Keratinocyte (primary cell): Measurements from ENCODE around the gene SLC7A6. TPM values are rescaled to one million over a fixed set of nuclear protein-coding genes. Genes with fewer than 3 reads are reported as not detected.

Source experiments
- DNase-seq: peaks from one replicate; pipeline ENCODE4 v3.0.0-alpha.2; 2011; ENCODE audit warnings: low read depth, missing footprints, low spot score
- FAIRE-seq: peaks from 2 replicates; lab custom pipeline; 2011; peaks lifted over from hg19 to GRCh38; lab: Jason Lieb, UNC
- H2AFZ ChIP-seq: 2 replicates; pipeline ENCODE4 v1.6.0; 2012; ENCODE audit warnings: low read length, control low read depth, inconsistent platforms; ENCODE audit not compliant: control insufficient read depth
- H3K27ac ChIP-seq: 2 replicates; pipeline ENCODE4 v1.5.1; 2011; ENCODE audit warnings: low read length; ENCODE audit not compliant: control insufficient read depth, insufficient read depth
- H3K27me3 ChIP-seq: 3 replicates; pipeline ENCODE4 v1.6.0; 2011; ENCODE audit warnings: low read length; ENCODE audit not compliant: control insufficient read depth, insufficient read depth; ENCODE audit errors: extremely low read depth
- H3K36me3 ChIP-seq, 2 experiments: 2 replicates in 1 of 2; 3 replicates in 1 of 2; pipeline ENCODE4 v1.5.1; 2011; ENCODE audit warnings: low read length in 2 of 2, mild to moderate bottlenecking in 1 of 2; ENCODE audit not compliant: control insufficient read depth in 2 of 2, insufficient read depth in 2 of 2; ENCODE audit errors: extremely low read depth in 1 of 2
- H3K4me1 ChIP-seq: 3 replicates; pipeline ENCODE4 v1.5.1; 2011; ENCODE audit warnings: low read length; ENCODE audit not compliant: control insufficient read depth, insufficient read depth; ENCODE audit errors: extremely low read depth
- H3K4me2 ChIP-seq: 3 replicates; pipeline ENCODE4 v1.6.0; 2011; ENCODE audit warnings: low read depth, low read length; ENCODE audit not compliant: control insufficient read depth, insufficient read depth; ENCODE audit errors: extremely low read depth
- H3K4me3 ChIP-seq, 3 experiments: fragments of 200-600 bp in 1 of 3; sonication (generic) in 1 of 3; 2 replicates in 2 of 3; 3 replicates in 1 of 3; pipeline ENCODE4 v1.5.1; 2011 to 2016; ENCODE audit warnings: low read length in 3 of 3, mild to moderate bottlenecking in 3 of 3, control low read depth in 2 of 3, inconsistent platforms in 1 of 3, low read depth in 1 of 3, mixed read lengths in 1 of 3, mixed run types in 1 of 3, moderate library complexity in 1 of 3; ENCODE audit not compliant: control insufficient read depth in 2 of 3, insufficient read depth in 2 of 3; ENCODE audit errors: extremely low read depth in 1 of 3
- H3K79me2 ChIP-seq: 2 replicates; pipeline ENCODE4 v1.6.0; 2012; ENCODE audit warnings: low read length; ENCODE audit not compliant: control insufficient read depth, insufficient read depth
- H3K9ac ChIP-seq: 3 replicates; pipeline ENCODE4 v1.6.0; 2011; ENCODE audit warnings: low read length; ENCODE audit not compliant: control insufficient read depth, insufficient read depth; ENCODE audit errors: extremely low read depth
- H3K9me1 ChIP-seq: 3 replicates; pipeline ENCODE4 v1.6.0; 2011; ENCODE audit warnings: low read length; ENCODE audit not compliant: control insufficient read depth, insufficient read depth; ENCODE audit errors: extremely low read depth
- H3K9me3 ChIP-seq: 2 replicates; pipeline ENCODE4 v1.5.1; 2012; ENCODE audit warnings: low read depth, low read length; ENCODE audit not compliant: control insufficient read depth
- H4K20me1 ChIP-seq: 3 replicates; pipeline ENCODE4 v1.6.0; 2011; ENCODE audit warnings: low read length; ENCODE audit not compliant: control insufficient read depth, insufficient read depth; ENCODE audit errors: extremely low read depth
- EZH2 ChIP-seq: IDR thresholded peaks from one replicate; pipeline ENCODE4 v1.6.1; 2012; ENCODE audit warnings: inconsistent platforms, mild to moderate bottlenecking, low read length, moderate library complexity
- dilution Hi-C: fragments of 300-500 bp; cut with MboI; formaldehyde crosslinking; loops from one replicate; pipeline ENCODE4 v1.7.0; 2020; ENCODE audit warnings: low sequenced_read_pairs; ENCODE audit not compliant: extremely low pct_ligation_motif_present
- polyA plus RNA-seq, 5 experiments: library from polyadenylated mRNA; depleted of rRNA in 3 of 5; stranded (reverse) in 3 of 5; stranded (forward) in 1 of 5; unstranded in 1 of 5; fragments of >200 nt; gene quantifications; 1 replicate in 1 of 5; 2 replicates in 3 of 5; 3 replicates in 1 of 5; pipeline versions ENCODE4 v1.2.1 to v1.2.3, GENCODE V29; 2011 to 2012; ENCODE audit warnings: missing spikeins in 2 of 5, low read depth in 1 of 5, low replicate concordance in 1 of 5
- TF ChIP-seq, protein P1 (sequence below), 3 experiments: IDR thresholded peaks in 1 of 3; conservative IDR thresholded peaks in 1 of 3; optimal IDR thresholded peaks in 1 of 3; 2 replicates in 2 of 3; 3 replicates in 1 of 3; pipeline versions ENCODE3 to v1.5.1; 2011; ENCODE audit warnings: low read length in 3 of 3, mild to moderate bottlenecking in 3 of 3, moderate library complexity in 2 of 3, control low read depth in 1 of 3, inconsistent platforms in 1 of 3; ENCODE audit not compliant: insufficient read depth in 2 of 3; ENCODE audit errors: extremely low read depth in 1 of 3

The SLC7A6 gene
- polyA plus RNA-seq, 1 donor (not counting 4 experiments of a cell fraction or from before 2014, with no cell fraction given), result 43.4 TPM

DNA sequence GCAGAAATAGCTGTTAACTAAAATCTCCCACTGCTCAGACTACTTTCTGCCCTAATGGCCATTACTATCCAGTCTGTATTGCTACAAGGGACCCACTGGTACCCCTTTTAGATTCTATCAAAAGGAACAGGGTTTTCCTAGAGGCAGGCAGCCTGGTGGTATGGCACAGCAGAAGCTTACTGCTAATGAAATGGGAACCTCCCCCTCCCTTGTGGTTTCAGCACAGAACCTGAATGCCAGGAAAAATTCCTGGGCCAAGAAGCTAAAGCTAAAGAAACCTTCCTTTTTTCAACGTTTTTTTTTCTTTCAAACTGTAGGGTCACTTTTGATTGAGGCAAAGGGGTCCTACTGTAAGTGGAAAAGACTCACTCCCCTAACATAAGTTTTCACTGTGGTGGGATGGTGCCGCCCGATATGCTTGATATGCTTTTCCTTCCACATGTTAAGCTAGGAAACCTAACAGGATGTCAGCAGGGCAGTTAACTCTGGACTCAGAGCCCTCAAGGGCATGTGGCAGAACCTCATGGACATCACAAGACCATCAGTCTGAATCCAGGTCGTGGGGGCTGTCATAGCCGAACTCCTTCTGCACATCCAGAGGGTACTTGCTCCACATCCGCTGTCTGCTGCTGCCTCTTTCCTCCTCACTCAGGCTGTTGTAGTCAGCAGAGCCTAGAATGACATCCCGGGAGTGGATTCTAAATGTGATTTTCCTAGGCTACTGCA is 36.6 kb downstream of the SLC7A6 start:
- Histone ChIP-seq H3K79me2 (peaks cover 10% of the 10 kb centered on the region), H2AFZ (no peak overlapping the region), H3K9ac (peak overlapping the region; percentile 60), H4K20me1 (peaks cover 9% of the 10 kb centered on the region), H3K4me2 (no peak overlapping the region), H3K4me1 (peaks cover 35% of the 10 kb centered on the region), H3K4me3 (no peak overlapping the region), H3K9me1 (no peaks in the 10 kb centered on the region), H3K9me3 (no peaks in the 10 kb centered on the region), H3K27ac (peak overlapping the region; percentile 92), H3K27me3 (no peaks in the 10 kb centered on the region), H3K36me3 (peaks cover 29 to 66% of the 10 kb centered on the region in 2 experiments)
- FAIRE-seq (no peak), DNase-seq (no peak)
- no peak for TF ChIP-seq EZH2
- TF ChIP-seq, protein P1, sequence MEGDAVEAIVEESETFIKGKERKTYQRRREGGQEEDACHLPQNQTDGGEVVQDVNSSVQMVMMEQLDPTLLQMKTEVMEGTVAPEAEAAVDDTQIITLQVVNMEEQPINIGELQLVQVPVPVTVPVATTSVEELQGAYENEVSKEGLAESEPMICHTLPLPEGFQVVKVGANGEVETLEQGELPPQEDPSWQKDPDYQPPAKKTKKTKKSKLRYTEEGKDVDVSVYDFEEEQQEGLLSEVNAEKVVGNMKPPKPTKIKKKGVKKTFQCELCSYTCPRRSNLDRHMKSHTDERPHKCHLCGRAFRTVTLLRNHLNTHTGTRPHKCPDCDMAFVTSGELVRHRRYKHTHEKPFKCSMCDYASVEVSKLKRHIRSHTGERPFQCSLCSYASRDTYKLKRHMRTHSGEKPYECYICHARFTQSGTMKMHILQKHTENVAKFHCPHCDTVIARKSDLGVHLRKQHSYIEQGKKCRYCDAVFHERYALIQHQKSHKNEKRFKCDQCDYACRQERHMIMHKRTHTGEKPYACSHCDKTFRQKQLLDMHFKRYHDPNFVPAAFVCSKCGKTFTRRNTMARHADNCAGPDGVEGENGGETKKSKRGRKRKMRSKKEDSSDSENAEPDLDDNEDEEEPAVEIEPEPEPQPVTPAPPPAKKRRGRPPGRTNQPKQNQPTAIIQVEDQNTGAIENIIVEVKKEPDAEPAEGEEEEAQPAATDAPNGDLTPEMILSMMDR (optimal IDR thresholded peaks at IDR 0.05 in 1 of 3, IDR thresholded peaks at IDR 0.05 in 1 of 3, conservative IDR thresholded peaks at IDR 0.05 in 1 of 3; ENCODE audit: extremely low read depth in 1 of 3, insufficient read depth in 2 of 3, low read length in 3 of 3), result no peak
- dilution Hi-C loops, result no loop called here

DNA sequence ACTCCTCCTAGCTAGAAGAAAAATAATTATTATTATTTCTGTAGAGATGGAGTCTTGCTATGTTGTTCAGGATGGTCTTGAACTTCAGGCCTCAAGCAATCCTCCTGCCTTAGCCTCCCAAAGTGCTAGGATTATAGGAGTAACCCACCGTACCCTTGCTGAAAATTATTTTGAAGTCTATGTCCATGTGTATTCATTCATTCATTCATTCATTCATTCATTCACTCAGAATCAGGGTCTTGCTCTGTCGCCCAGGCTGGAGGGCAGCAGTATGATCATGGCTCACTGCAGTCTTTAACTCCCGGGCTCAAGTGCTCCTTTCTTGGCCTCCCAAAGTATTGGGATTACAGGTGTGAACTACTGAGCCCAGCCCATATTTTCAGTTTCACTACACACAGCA is 42.3 kb downstream of the SLC7A6 start:
- no peak overlapping the region for H3K4me2 ChIP-seq
- peaks cover 20 to 35% of the 10 kb centered on the region in 2 experiments for H3K36me3 ChIP-seq
- no peak overlapping the region for H3K9ac ChIP-seq
- no peaks in the 10 kb centered on the region for H3K9me3 ChIP-seq
- H3K27ac ChIP-seq, result no peak overlapping the region
- no peaks in the 10 kb centered on the region for H3K9me1 ChIP-seq
- no peak for DNase-seq
- dilution Hi-C loops, result no loop called here
- H3K27me3 ChIP-seq, result no peaks in the 10 kb centered on the region
- TF ChIP-seq EZH2, result no peak
- TF ChIP-seq, protein P1 (optimal IDR thresholded peaks at IDR 0.05 in 1 of 3, IDR thresholded peaks at IDR 0.05 in 1 of 3, conservative IDR thresholded peaks at IDR 0.05 in 1 of 3; ENCODE audit: extremely low read depth in 1 of 3, insufficient read depth in 2 of 3, low read length in 3 of 3), result no peak
- H3K79me2 ChIP-seq, result peaks cover 52% of the 10 kb centered on the region
- peaks cover 11% of the 10 kb centered on the region for H3K4me1 ChIP-seq
- FAIRE-seq, result no peak
- H2AFZ ChIP-seq, result no peak overlapping the region
- no peak overlapping the region for H3K4me3 ChIP-seq
- no peaks in the 10 kb centered on the region for H4K20me1 ChIP-seq
